Measurements from ENCODE around the gene SLAMF9.

SLAMF9 gene

DNA sequence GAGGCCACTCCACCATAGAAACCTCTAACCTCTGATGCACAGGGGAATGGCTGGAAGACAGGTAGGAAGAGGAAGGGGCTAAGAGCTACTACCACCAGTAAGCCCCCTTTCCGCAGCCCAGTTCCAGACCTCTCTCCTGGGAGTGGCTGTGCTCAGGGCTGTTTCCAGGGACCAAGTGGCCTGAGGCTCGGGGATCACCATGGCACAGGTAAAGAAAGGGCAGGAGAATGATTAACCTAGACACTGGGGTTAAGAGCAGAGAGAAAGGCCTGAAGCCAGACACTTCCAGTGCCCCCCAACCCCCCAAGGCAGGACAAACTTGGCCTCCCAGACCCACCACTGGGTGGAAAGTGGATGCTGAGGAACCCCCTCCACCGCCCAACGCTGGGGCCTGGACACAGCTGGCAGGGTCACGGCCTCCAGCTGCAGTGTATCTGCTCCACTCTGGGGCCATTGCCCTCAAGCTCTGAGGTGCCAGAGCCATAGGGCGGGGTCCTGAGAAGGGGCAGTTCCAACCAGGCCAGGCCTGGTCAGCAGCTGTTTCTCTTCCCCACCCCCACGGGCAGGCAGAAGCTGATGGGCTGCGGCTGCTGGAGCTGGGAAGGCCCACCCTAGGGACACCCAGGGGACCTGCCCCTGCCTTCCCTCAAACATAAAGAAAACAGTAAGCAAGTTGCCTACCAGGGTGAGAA is 31.4 kb downstream of the SLAMF9 start:
- TF ChIP-seq TEAD4 (IDR thresholded peaks at IDR 0.05) (no peak), EP300 (IDR thresholded peaks at IDR 0.05; ENCODE audit: borderline replicate concordance) (no peak), CEBPB (IDR thresholded peaks at IDR 0.05) (no peak), YY1 (IDR thresholded peaks at IDR 0.05; ENCODE audit: low read depth) (no peak), EGR1 (IDR thresholded peaks at IDR 0.05) (no peak), TCF12 (IDR thresholded peaks at IDR 0.05; ENCODE audit: low read depth) (no peak), TAF1 (IDR thresholded peaks at IDR 0.05; ENCODE audit: low read depth) (no peak), FOXM1 (IDR thresholded peaks at IDR 0.05; ENCODE audit: borderline replicate concordance, low read depth) (no peak), ZBTB7A (IDR thresholded peaks at IDR 0.05; ENCODE audit: low read depth) (no peak), NFIC (IDR thresholded peaks at IDR 0.05) (no peak), RAD21 (IDR thresholded peaks at IDR 0.05; ENCODE audit: low read depth) (no peak), CREB1 (IDR thresholded peaks at IDR 0.05; ENCODE audit: low read depth) (no peak)
- TF ChIP-seq, protein P1, sequence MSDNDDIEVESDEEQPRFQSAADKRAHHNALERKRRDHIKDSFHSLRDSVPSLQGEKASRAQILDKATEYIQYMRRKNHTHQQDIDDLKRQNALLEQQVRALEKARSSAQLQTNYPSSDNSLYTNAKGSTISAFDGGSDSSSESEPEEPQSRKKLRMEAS (IDR thresholded peaks at IDR 0.05) = no peak
- TF ChIP-seq, protein P2, sequence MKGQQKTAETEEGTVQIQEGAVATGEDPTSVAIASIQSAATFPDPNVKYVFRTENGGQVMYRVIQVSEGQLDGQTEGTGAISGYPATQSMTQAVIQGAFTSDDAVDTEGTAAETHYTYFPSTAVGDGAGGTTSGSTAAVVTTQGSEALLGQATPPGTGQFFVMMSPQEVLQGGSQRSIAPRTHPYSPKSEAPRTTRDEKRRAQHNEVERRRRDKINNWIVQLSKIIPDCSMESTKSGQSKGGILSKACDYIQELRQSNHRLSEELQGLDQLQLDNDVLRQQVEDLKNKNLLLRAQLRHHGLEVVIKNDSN (IDR thresholded peaks at IDR 0.05) = no peak
- TF ChIP-seq, protein P3, sequence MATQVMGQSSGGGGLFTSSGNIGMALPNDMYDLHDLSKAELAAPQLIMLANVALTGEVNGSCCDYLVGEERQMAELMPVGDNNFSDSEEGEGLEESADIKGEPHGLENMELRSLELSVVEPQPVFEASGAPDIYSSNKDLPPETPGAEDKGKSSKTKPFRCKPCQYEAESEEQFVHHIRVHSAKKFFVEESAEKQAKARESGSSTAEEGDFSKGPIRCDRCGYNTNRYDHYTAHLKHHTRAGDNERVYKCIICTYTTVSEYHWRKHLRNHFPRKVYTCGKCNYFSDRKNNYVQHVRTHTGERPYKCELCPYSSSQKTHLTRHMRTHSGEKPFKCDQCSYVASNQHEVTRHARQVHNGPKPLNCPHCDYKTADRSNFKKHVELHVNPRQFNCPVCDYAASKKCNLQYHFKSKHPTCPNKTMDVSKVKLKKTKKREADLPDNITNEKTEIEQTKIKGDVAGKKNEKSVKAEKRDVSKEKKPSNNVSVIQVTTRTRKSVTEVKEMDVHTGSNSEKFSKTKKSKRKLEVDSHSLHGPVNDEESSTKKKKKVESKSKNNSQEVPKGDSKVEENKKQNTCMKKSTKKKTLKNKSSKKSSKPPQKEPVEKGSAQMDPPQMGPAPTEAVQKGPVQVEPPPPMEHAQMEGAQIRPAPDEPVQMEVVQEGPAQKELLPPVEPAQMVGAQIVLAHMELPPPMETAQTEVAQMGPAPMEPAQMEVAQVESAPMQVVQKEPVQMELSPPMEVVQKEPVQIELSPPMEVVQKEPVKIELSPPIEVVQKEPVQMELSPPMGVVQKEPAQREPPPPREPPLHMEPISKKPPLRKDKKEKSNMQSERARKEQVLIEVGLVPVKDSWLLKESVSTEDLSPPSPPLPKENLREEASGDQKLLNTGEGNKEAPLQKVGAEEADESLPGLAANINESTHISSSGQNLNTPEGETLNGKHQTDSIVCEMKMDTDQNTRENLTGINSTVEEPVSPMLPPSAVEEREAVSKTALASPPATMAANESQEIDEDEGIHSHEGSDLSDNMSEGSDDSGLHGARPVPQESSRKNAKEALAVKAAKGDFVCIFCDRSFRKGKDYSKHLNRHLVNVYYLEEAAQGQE (IDR thresholded peaks at IDR 0.05; ENCODE audit: low read depth) = no peak

DNA sequence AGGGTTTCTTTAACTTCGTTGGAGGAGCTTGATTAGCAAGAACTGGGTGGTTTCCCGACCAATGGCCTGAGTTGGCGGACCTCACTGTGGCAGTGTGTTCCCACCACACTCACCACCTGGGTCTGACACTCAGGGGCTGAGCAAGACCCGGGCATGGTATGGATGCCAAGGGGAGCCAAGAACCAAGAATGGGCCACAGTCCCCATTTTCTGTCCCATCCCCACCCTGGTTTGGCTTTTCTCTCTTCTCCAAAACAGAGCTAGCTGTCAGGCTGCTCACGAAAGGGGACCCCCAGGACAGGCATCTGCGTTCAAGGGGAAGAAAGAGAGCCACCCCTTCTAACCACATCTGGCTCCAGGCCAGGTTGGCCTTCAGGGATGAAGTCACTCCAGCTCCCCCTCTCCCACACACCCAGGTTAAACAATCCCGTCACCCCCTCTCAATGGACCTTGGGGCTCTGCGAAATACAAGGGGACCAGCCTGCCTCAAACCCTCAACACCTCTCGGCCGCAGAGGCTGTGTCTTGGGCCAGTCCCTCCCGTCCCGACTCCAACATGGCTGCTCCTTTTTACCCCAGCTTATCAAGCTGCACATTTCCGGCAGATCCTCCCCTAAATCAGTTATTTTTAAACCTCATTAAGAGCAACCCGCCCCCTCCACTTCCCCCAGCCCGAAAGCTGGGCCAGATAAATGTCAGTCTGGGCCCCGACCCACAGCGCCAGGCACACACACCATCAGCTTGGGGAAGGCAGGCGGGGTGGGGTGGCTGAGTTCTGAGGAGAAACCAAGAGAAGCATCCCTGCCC is 32.1 kb downstream of the SLAMF9 start:
- TF ChIP-seq TCF12 (IDR thresholded peaks at IDR 0.05; ENCODE audit: low read depth) (no peak), TAF1 (IDR thresholded peaks at IDR 0.05; ENCODE audit: low read depth) (no peak), RAD21 (IDR thresholded peaks at IDR 0.05; ENCODE audit: low read depth) (no peak), NFIC (IDR thresholded peaks at IDR 0.05) (peak; percentile 17; the same call in 1 of the 2 replicates)

DNA sequence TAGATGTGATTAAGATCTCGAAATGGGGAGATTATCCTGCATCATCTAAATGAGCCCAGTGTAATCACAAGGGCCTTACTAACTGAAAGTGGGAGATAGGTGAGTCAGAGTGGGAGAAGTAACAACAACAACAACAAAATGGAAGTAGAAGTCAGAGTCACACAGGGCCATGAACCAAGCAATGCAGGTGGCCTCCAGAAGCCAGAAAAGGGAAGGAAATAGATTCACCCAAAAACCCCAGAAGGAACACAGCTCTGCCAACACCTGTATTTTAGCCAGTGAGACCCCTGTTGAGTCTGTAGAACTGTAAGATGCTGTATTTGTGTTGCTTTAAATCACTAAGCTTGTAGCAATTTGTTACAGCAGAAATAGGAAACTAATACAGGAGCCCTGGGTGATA is 32.8 kb downstream of the SLAMF9 start:
- TF ChIP-seq NFIC (IDR thresholded peaks at IDR 0.05) = no peak
- TF ChIP-seq TCF12 (IDR thresholded peaks at IDR 0.05; ENCODE audit: low read depth) = no peak
- TF ChIP-seq EGR1 (IDR thresholded peaks at IDR 0.05) = no peak
- TF ChIP-seq CREB1 (IDR thresholded peaks at IDR 0.05; ENCODE audit: low read depth) = no peak
- TF ChIP-seq, protein P1 (IDR thresholded peaks at IDR 0.05) = no peak
- no peak for TF ChIP-seq ZBTB7A (IDR thresholded peaks at IDR 0.05; ENCODE audit: low read depth)
- TF ChIP-seq FOXM1 (IDR thresholded peaks at IDR 0.05; ENCODE audit: borderline replicate concordance, low read depth) = no peak
- TF ChIP-seq CEBPB (IDR thresholded peaks at IDR 0.05) = no peak
- no peak for TF ChIP-seq TEAD4 (IDR thresholded peaks at IDR 0.05)
- no peak for TF ChIP-seq EP300 (IDR thresholded peaks at IDR 0.05; ENCODE audit: borderline replicate concordance)
- TF ChIP-seq TAF1 (IDR thresholded peaks at IDR 0.05; ENCODE audit: low read depth) = no peak
- TF ChIP-seq, protein P3 (IDR thresholded peaks at IDR 0.05; ENCODE audit: low read depth) = no peak
- no peak for TF ChIP-seq RAD21 (IDR thresholded peaks at IDR 0.05; ENCODE audit: low read depth)

DNA sequence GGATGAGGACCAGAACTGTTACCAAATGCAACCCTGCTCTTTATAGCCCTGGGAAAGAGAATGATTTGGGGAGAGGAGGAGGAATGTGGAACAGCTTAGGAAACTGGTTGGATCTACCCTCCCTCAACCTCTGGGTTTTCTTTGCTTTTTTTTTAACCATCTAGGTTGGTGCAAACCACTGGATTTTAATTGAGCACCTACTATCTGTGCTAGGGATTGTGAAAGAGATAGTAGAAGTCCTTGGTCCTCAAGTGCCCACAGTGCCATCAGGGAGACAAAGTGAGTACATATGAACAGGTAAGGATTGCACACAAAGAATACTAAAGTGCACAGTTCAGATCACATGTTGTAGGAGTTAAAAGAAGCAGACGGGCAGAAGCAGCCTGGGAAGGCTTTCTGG is 33.4 kb downstream of the SLAMF9 start:
- TF ChIP-seq EP300 (IDR thresholded peaks at IDR 0.05; ENCODE audit: borderline replicate concordance) (no peak), RAD21 (IDR thresholded peaks at IDR 0.05; ENCODE audit: low read depth) (no peak), FOXM1 (IDR thresholded peaks at IDR 0.05; ENCODE audit: borderline replicate concordance, low read depth) (no peak), TCF12 (IDR thresholded peaks at IDR 0.05; ENCODE audit: low read depth) (no peak)

DNA sequence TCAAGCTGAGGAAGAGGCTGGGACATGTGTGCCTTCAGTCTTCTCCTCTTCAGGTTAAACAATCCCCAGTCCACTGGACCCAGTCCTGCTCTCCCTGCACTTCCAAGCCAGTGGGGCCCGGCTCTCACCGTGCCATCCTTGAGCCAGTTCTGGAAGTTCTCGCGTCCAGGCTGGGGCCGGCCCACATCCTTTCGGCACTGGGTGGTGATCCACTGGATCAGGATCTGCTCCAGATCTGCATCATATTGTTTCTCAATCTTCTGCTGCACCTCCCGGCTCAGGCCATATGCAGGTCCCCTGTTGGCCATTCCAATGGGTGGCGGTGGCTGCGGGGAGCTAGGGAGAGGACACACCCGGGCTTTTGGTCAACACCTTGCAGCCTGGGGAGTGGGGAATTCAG is 33.8 kb downstream of the SLAMF9 start:
- TF ChIP-seq TCF12 (IDR thresholded peaks at IDR 0.05; ENCODE audit: low read depth) (no peak), CREB1 (IDR thresholded peaks at IDR 0.05; ENCODE audit: low read depth) (no peak), RAD21 (IDR thresholded peaks at IDR 0.05; ENCODE audit: low read depth) (no peak), TEAD4 (IDR thresholded peaks at IDR 0.05) (no peak), EGR1 (IDR thresholded peaks at IDR 0.05) (no peak), CEBPB (IDR thresholded peaks at IDR 0.05) (no peak), EP300 (IDR thresholded peaks at IDR 0.05; ENCODE audit: borderline replicate concordance) (no peak), YY1 (IDR thresholded peaks at IDR 0.05; ENCODE audit: low read depth) (no peak), NFIC (IDR thresholded peaks at IDR 0.05) (no peak), TAF1 (IDR thresholded peaks at IDR 0.05; ENCODE audit: low read depth) (no peak), FOXM1 (IDR thresholded peaks at IDR 0.05; ENCODE audit: borderline replicate concordance, low read depth) (no peak), ZBTB7A (IDR thresholded peaks at IDR 0.05; ENCODE audit: low read depth) (no peak)
- TF ChIP-seq, protein P2 (IDR thresholded peaks at IDR 0.05) = no peak
- TF ChIP-seq, protein P1 (IDR thresholded peaks at IDR 0.05) = no peak
- TF ChIP-seq, protein P3 (IDR thresholded peaks at IDR 0.05; ENCODE audit: low read depth) = no peak

Data from Ishikawa (cell line).